LNCaP clone FGC (cell line): ENCODE data around the gene PKMYT1.
"Not testable (repeated sequence)": the region's sequence is repeated elsewhere in the genome, so short reads cannot be mapped to it uniquely, and the experiment has no call there.

Source experiments
- DNase-seq: peaks from one replicate; pipeline ENCODE4 v3.0.0-alpha.2; 2011; ENCODE audit warnings: low read depth
- H3K4me3 ChIP-seq: 2 replicates; pipeline ENCODE4 v1.5.1; 2011; ENCODE audit warnings: mild to moderate bottlenecking, low read depth, low read length, control low read depth
- CTCF ChIP-seq: IDR thresholded peaks from 2 replicates; pipeline ENCODE4 v1.5.1; 2012; ENCODE audit warnings: mild to moderate bottlenecking; ENCODE audit not compliant: control insufficient read depth, insufficient read depth; ENCODE audit errors: extremely low read depth

PKMYT1 gene

GRCh38 chr16:2950773-2951172 is 29.5 kb downstream of the PKMYT1 start:
- no peak overlapping the region for H3K4me3 ChIP-seq
- DNase-seq, result no peak
- no peak for TF ChIP-seq CTCF

- no peak for TF ChIP-seq CTCF
- no peak overlapping the region for H3K4me3 ChIP-seq
- DNase-seq, result no peak
Measured at GRCh38 chr16:2950353-2950724, 29.9 kb downstream of the PKMYT1 start.

- H3K4me3 ChIP-seq, result no peak overlapping the region
- no peak for DNase-seq
- no peak for TF ChIP-seq CTCF
Measured at GRCh38 chr16:2949705-2950352, 30.4 kb downstream of the PKMYT1 start.

GRCh38 chr16:2948807-2949704 is 31.2 kb downstream of the PKMYT1 start:
- TF ChIP-seq CTCF, result no peak
- no peak overlapping the region for H3K4me3 ChIP-seq
- no peak for DNase-seq

GRCh38 chr16:2946649-2947048 is 33.6 kb downstream of the PKMYT1 start:
- no peak overlapping the region for H3K4me3 ChIP-seq
- DNase-seq, result no peak

GRCh38 chr16:2943716-2944115 is 36.5 kb downstream of the PKMYT1 start:
- DNase-seq, result not testable (repeated sequence)

More at GRCh38 chr16:2946649-2947048, 33.6 kb downstream of the PKMYT1 start:
- no peak for TF ChIP-seq CTCF

GRCh38 chr16:2942045-2942444 is 38.2 kb downstream of the PKMYT1 start:
- H3K4me3 ChIP-seq, result no peak overlapping the region
- DNase-seq, result no peak
- no peak for TF ChIP-seq CTCF

More at GRCh38 chr16:2943716-2944115, 36.5 kb downstream of the PKMYT1 start:
- not testable (repeated sequence) for H3K4me3 ChIP-seq
